ENCODE results near the gene IL17RD.
A peak's percentile ranks its signal among the peaks of the same experiment; 100 is the strongest.

Gene IL17RD

GRCh38 chr3:57130571-57131209 lies 34.5 kb downstream of the IL17RD start:
- no peak for DNase-seq

DNA sequence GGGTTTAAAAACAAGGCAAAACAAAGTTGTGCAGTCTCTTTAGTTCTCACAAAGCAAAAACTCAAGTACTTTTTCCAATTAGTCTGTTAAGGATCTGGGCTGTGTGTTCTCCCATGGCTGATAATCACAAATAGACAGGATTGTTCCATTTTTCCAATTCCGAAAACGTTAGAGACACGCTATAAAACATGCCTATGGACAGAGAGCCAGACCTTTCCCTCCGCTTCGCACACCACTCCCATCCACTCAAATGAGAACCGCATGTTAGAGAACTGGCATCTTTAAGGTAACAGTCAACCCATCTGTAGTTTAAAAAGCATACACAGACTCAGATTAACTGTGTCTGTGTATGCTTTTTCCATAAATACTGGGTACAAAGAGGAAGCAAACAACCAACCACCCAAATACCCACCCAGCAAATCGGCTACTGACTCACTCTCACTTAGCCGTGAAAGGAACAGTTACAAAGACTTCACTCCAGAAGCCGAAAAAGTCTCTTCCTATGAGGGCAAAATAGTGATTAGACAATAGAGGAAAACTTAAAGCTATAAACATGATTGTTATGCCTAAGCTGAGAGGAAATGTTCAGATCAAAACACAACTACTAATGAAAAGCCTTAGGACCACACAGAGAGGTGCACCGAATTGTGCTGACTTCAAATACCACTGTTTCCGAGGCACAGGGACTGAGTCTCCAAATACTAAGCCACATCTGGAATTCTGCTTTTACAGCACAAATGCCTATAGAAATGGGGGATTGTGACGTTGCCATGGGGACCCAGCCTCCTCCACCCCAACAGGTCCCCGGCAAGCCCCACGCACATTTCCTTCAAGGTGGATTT lies 36.1 kb downstream of the IL17RD start:
- no peak for DNase-seq

DNA sequence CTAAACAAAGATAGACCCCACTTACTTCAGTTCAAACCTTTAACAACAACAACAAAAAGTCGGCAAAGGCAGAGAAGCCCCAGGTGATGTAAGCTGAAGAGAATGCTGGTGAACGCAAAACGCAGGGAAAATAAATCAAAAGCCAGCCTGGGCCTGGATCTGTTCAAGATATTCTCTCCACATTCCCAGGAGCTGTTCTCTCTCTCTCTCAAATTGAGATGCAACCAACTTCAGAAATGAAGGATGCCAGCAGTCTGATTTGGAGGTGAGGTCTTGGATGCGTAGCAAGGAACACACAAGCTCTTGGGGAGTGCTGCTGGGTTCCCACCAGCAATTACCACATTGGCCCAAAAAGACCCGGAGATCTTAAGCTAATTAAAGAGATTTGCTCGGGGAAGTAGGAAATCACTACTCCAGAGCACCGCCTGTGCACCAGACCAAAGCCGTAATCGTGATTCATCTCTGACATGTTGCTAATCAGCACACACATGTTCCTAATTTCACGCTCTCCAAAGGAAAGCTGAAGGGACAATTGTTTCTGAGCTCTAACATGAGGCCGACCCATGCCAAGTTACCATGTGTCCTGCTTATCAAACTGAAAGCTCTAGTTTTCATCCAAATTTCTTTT lies 37.1 kb downstream of the IL17RD start:
- no peak for DNase-seq

DNA sequence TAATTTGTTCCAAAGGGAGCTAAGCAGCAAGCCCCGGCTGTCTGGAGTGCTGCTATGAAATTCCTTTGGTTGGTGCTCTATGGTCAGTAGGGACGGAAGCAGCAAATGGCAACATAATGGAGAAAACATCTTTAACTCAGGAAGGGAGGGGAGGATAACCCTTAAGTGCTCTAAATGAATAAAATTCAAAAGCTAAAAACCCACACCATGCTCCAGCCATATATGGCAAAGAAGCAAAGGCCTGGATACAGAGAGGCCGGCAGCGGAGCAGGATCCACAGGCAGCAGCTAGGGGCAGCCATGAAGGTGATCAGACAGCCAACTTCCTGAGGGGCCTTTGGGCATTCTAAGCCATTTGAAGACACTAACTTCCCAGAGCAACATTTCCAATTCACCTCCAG lies 38.9 kb downstream of the IL17RD start:
- no peak for DNase-seq

GRCh38 chr3:57120451-57121174 lies 44.5 kb downstream of the IL17RD start:
- no peak for DNase-seq

DNA sequence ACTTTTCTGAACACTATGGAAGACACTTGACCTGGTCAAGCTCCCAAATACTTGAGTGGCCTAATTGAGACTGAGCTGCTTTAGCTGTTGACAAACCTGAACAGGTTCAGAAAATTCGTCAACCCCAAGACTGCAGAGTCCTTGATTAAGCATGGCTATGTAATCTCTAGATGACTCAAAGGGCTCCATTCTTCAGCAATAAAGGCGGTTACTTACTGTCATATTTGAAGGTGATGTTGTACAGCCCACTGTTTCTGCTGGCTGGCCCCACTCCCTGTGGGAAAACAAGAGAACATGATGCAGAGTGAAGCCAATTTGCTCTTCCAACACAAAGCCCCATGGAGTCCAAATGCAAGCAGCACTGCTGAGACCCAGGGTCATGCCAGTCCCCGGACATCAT lies 45.1 kb downstream of the IL17RD start:
- DNase-seq: no peak

GRCh38 chr3:57118254-57118653 lies 46.9 kb downstream of the IL17RD start:
- no peak for DNase-seq

DNA sequence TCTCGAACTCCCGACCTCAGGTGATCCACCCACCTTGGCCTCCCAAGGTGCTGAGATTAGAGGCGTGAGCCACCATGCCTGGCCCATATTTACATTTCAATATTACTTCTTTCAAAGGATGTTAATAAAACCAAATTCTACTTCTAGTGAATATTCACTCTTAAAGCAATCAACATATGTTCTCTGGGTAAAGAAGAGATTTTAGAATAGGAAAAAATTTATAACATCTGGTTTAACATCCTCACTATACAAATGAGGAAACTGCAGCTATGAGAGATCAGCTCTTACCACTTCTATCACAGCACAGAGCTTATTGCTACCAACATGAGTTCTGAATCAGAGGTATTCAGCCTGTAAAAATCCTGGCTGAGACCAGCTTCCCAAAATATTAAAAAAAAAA lies 48.7 kb downstream of the IL17RD start:
- no peak for DNase-seq

DNA sequence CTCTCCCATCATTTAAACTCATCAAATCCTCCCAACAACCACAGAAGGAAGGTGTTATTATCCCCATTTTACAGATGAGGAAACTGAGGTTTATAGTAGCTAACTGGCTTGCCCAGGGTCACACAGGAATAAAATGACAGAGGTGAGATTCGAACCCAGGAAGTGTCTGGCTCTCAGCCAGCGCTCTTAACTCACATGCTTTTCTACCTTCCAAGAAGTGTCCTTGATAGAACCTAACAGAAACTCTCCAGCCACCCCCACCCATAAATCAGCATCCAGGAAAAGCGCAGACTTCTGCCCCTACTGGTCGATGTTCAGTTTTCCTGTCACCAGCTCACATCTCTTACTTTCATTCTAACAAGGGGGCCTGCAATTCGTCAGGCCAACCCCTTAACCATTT lies 52.9 kb downstream of the IL17RD start:
- no peak for DNase-seq

DNA sequence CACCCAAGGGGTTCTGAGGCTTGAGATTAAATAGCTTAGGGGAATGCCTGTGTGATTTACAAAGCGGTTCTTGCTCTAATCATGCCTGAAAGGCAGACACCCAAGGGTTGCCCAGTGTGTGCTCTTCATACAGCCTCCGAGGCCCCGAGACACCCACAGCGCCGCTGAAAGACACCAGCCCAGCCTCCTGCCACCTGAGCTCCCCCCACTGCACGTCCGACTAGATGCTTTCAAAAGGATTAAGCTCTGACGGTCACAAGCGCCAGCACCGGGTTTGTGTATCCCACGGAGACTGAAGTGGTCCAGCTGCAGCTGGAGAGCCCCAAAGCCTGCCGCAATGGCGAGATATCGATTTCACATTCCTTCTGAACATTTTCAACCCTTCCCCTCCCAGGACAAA lies 54.4 kb downstream of the IL17RD start:
- no peak for DNase-seq

DNA sequence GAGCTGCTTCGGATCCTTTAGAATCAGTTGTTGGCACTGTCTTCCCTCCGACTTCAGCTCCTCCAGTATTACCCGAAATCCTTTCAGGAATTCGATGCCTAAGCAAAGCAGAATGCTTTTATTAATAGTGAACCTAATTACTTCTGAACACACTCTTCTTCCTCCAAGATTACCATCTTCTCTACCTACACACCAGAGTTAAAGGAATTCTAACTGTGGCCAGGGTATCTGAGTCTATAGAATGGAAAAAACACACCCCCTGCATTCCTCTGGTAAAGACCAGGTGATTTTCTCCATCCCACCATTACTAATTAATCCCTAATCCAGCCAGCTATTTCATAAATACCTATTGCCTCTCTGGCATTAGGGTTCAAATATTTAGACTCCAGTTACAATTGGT lies 54.9 kb downstream of the IL17RD start:
- no peak for DNase-seq

- no peak for DNase-seq
Observed at GRCh38 chr3:57109437-57110199, 55.5 kb downstream of the IL17RD start.

- no peak for DNase-seq
Observed at GRCh38 chr3:57108684-57109083, 56.5 kb downstream of the IL17RD start.

GRCh38 chr3:57105585-57105984 lies 59.6 kb downstream of the IL17RD start:
- no peak for DNase-seq

GRCh38 chr3:57100046-57100695 lies 65.0 kb downstream of the IL17RD start:
- DNase-seq: peak; percentile 64

DNA sequence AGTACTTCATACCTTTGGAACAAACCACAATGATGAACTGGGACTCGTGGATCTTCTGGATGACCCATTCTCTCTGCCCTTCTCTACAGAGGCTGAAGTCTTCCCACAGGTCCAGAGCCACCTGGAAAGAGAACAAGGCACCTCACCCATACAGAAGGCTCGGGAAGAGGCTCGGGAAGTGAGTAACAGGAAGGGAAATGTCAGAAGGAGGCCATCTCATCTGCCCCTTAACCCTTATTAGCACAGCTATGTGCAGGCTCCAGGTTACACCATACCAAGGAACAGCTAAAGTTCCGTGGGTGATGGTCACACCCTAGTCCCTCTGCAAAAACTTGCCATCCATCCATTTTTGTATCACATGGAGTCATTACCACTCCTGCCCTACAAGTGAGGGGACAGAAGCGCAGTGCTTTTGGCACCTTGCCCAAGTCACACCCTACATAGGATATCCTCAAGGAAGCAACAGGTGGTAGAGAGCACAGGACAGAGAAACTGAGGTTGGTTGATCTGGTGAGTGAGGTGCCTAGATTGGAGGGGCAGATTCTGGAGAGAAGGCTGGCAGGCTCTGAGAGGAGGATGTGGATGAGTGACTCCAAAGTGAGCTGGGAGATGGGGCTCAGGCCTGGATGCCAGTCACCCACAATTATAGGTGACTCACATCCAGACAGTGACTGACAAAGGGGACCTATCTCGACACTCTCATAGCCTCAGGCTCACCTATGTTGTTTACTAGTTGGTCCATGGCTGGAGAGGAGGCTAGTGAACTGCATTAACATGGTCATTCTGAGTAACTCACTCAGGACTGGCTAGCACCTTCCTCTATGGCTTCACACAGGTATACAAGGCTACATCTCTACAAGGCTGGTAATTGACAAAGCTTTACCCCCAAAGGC lies 66.5 kb downstream of the IL17RD start:
- DNase-seq: no peak

GRCh38 chr3:57097536-57097935 lies 67.6 kb downstream of the IL17RD start:
- DNase-seq: no peak

- no peak for DNase-seq
Observed at GRCh38 chr3:57095363-57095762, 69.8 kb downstream of the IL17RD start.

DNA sequence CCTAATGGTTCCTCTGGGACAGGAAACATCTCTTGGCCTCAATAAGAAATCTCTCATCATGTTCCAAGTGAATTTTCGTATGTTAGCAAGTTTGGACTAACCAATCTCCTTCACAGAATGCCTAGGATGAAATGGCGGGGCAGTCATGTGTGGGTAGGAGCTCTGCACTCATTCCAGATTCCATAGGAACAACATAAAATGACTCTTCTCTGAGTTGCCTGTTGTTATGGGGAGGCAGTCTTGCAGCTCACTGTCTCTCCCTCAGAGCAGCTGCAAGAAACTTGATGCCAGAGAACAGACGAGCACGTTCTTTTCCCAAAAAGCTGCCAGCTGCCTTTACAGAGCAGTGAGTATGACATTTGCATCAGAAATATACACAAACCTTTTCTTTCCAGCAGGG lies 70.6 kb downstream of the IL17RD start:
- DNase-seq: no peak

- peak; percentile 73 for DNase-seq
Observed at GRCh38 chr3:57093971-57094535, 71.1 kb downstream of the IL17RD start.

DNA sequence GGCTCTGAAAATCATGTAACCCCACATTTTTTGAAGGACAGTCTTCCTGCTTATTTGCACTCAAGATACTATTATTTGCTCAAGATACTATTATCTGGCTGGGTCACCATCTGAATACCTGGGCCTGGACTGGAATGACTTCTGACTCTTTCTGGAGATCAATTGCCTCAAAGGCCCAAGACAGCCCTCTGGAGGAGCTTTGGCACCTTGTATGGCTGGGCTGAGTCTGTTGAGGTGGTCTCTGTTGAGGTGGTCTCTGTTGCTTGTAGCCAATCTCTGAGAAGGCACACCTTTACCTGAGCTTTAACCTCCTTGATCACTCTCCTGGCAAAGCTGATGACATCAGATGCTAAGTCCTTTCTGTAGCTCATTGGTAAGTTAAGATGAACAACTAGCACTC lies 71.7 kb downstream of the IL17RD start:
- DNase-seq: no peak
